ENCODE data around the gene NBEAL2.
"Not testable (repeated sequence)": the region's sequence is repeated elsewhere in the genome, so short reads cannot be mapped to it uniquely, and the experiment has no call there.

The NBEAL2 gene

GRCh38 chr3:46962990-46963389 is 16.5 kb upstream of the NBEAL2 start:
- DNase-seq: no peak

GRCh38 chr3:46964038-46964590 is 15.4 kb upstream of the NBEAL2 start:
- not testable (repeated sequence) for DNase-seq

- DNase-seq: no peak
These were observed 14.3 kb upstream of the NBEAL2 start for GRCh38 chr3:46965151-46965550.

GRCh38 chr3:46966811-46967210 is 12.7 kb upstream of the NBEAL2 start:
- DNase-seq: no peak

- DNase-seq: no peak
These were observed 10.6 kb upstream of the NBEAL2 start for GRCh38 chr3:46968783-46969428.

- DNase-seq: peak; percentile 17
These were observed 8.9 kb upstream of the NBEAL2 start for GRCh38 chr3:46970391-46971091.

- no peak for DNase-seq
These were observed 8.3 kb upstream of the NBEAL2 start for GRCh38 chr3:46971151-46971550.

- DNase-seq: peak; percentile 13
These were observed 7.7 kb upstream of the NBEAL2 start for GRCh38 chr3:46971742-46972141.

- no peak for DNase-seq
These were observed 7.1 kb upstream of the NBEAL2 start for GRCh38 chr3:46972396-46972795.

GRCh38 chr3:46974421-46975171 is 4.9 kb upstream of the NBEAL2 start:
- DNase-seq: no peak

- DNase-seq: peak; percentile 99
These were observed 2.9 kb upstream of the NBEAL2 start, which contains the start of gene CCDC12 for GRCh38 chr3:46976326-46977190. CCDC12 (minus strand) TSS chr3:46976745; CDS start chr3:46976732, 13 bp downstream.

GRCh38 chr3:46977811-46978195 is 1.7 kb upstream of the NBEAL2 start:
- no peak for DNase-seq

GRCh38 chr3:46978381-46978780 is 1.1 kb upstream of the NBEAL2 start:
- no peak for DNase-seq

GRCh38 chr3:46979958-46980497 is 562 bp downstream of the NBEAL2 start:
- DNase-seq: no peak

- no peak for DNase-seq
These were observed 2.5 kb downstream of the NBEAL2 start for GRCh38 chr3:46981932-46982471.

- no peak for DNase-seq
These were observed 3.1 kb downstream of the NBEAL2 start for GRCh38 chr3:46982546-46982945.

- DNase-seq: no peak
These were observed 5.4 kb downstream of the NBEAL2 start for GRCh38 chr3:46984591-46985459.

GRCh38 chr3:46985588-46985987 is 6.1 kb downstream of the NBEAL2 start:
- DNase-seq: no peak

- DNase-seq: no peak
These were observed 6.7 kb downstream of the NBEAL2 start for GRCh38 chr3:46986055-46986730.

GRCh38 chr3:46986782-46987310 is 7.4 kb downstream of the NBEAL2 start:
- no peak for DNase-seq
